Midbrain (tissue), 1 donor: ENCODE results near the gene CHAF1A.
A peak's percentile ranks its signal among the peaks of the same experiment; 100 is the strongest.

ENCODE experiments used
- DNase-seq: peaks from one replicate; lab custom pipeline; 2025; lab: John Stamatoyannopoulos, UW

The CHAF1A gene

GRCh38 chr19:4456476-4456842, 54.0 kb downstream of the CHAF1A start:
- peak; percentile 8 for DNase-seq

GRCh38 chr19:4456843-4457653, 54.6 kb downstream of the CHAF1A start:
- DNase-seq = peak; percentile 13

- peak; percentile 96 for DNase-seq
Measured at GRCh38 chr19:4457654-4458395, 55.4 kb downstream of the CHAF1A start, which contains the start of gene UBXN6. TSS of gene UBXN6 (minus strand) at chr19:4457794. CDS start at chr19:4457697, 97 bp downstream.

GRCh38 chr19:4464815-4465581, 62.6 kb downstream of the CHAF1A start:
- no peak for DNase-seq

GRCh38 chr19:4467835-4468234, 65.4 kb downstream of the CHAF1A start:
- DNase-seq = no peak

GRCh38 chr19:4471403-4472173, 69.1 kb downstream of the CHAF1A start:
- peak; percentile 100 for DNase-seq

GRCh38 chr19:4472174-4472974, 69.9 kb downstream of the CHAF1A start, which contains the start of gene HDGFL2:
TSS of gene HDGFL2 (plus strand) at chr19:4472297. CDS start at chr19:4472351, 54 bp downstream.
- DNase-seq = no peak

- DNase-seq = no peak
Measured at GRCh38 chr19:4473011-4473762, 70.7 kb downstream of the CHAF1A start.

- no peak for DNase-seq
Measured at GRCh38 chr19:4473763-4474513, 71.5 kb downstream of the CHAF1A start.

GRCh38 chr19:4474514-4475022, 72.1 kb downstream of the CHAF1A start:
- DNase-seq = peak; percentile 47

GRCh38 chr19:4477034-4477801, 74.8 kb downstream of the CHAF1A start:
- no peak for DNase-seq

- DNase-seq = no peak
Measured at GRCh38 chr19:4482721-4483364, 80.4 kb downstream of the CHAF1A start.

GRCh38 chr19:4483385-4483784, 80.9 kb downstream of the CHAF1A start:
- DNase-seq = no peak

GRCh38 chr19:4487572-4487971, 85.1 kb downstream of the CHAF1A start:
- DNase-seq = no peak

- DNase-seq = no peak
Measured at GRCh38 chr19:4488496-4488895, 86.1 kb downstream of the CHAF1A start.

GRCh38 chr19:4491446-4491845, 89.0 kb downstream of the CHAF1A start:
- no peak for DNase-seq

GRCh38 chr19:4492337-4493103, 90.1 kb downstream of the CHAF1A start:
- no peak for DNase-seq
